ENCODE results near the gene COG2. TPM values are rescaled to one million over a fixed set of nuclear protein-coding genes. Genes with fewer than 3 reads are reported as not detected.
"Not testable (repeated sequence)": the region's sequence is repeated elsewhere in the genome, so short reads cannot be mapped to it uniquely, and the experiment has no call there.

COG2 gene
- total RNA-seq, 1 experiment from 2014 or later, result 59.2 TPM

DNA sequence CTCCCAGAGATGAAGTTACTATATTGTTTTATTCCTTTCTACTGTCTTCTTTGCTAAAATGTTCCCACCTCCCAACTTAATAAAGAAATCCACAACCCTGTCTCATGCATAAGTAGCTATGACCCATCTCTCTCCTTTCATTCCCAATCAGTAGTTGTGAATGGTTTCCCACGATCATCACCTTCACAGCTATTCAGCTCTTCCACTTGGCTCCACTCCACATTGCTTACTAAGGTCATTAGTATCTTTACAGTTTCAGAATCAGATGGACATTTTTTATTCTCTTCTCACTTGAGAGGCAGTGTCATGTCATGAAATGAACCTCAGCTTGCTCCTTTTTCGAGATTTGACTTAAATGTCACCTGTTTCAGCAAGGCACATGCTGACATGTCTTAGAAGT, 47.1 kb upstream of the COG2 start:
- CTCF ChIA-PET, result interaction anchor here (0.7 to 2.1 kb wide), 5 partner anchors 14 to 927 kb away, joined by 3 to 7 read pairs (median 4); no protein-coding TSS in a partner anchor
- BruUV-seq (replicated peaks), result no TSS peak
- intact Hi-C loops (cut with micrococcal nuclease; ENCODE audit: unreplicated experiment), result no loop called here
- peaks cover 6% of the 10 kb centered on the region for H3K9me3 Mint-ChIP-seq (ENCODE audit: low read depth, unreplicated experiment)
- DNase-seq, result no peak
- H3K4me3 Mint-ChIP-seq (ENCODE audit: low read depth, unreplicated experiment), result peak overlapping the region; percentile 13
- H3K4me1 Mint-ChIP-seq (ENCODE audit: low read depth, unreplicated experiment), result peaks cover 40% of the 10 kb centered on the region
- TF ChIP-seq, protein P1, sequence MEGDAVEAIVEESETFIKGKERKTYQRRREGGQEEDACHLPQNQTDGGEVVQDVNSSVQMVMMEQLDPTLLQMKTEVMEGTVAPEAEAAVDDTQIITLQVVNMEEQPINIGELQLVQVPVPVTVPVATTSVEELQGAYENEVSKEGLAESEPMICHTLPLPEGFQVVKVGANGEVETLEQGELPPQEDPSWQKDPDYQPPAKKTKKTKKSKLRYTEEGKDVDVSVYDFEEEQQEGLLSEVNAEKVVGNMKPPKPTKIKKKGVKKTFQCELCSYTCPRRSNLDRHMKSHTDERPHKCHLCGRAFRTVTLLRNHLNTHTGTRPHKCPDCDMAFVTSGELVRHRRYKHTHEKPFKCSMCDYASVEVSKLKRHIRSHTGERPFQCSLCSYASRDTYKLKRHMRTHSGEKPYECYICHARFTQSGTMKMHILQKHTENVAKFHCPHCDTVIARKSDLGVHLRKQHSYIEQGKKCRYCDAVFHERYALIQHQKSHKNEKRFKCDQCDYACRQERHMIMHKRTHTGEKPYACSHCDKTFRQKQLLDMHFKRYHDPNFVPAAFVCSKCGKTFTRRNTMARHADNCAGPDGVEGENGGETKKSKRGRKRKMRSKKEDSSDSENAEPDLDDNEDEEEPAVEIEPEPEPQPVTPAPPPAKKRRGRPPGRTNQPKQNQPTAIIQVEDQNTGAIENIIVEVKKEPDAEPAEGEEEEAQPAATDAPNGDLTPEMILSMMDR (IDR thresholded peaks at IDR 0.05; ENCODE audit: unreplicated experiment), result no peak
- no peaks in the 10 kb centered on the region for H3K36me3 Mint-ChIP-seq (ENCODE audit: insufficient read depth, unreplicated experiment)
- peak overlapping the region; percentile 48 for H3K27ac Mint-ChIP-seq (ENCODE audit: unreplicated experiment)
- no peaks in the 10 kb centered on the region for H3K27me3 Mint-ChIP-seq (ENCODE audit: unreplicated experiment)

DNA sequence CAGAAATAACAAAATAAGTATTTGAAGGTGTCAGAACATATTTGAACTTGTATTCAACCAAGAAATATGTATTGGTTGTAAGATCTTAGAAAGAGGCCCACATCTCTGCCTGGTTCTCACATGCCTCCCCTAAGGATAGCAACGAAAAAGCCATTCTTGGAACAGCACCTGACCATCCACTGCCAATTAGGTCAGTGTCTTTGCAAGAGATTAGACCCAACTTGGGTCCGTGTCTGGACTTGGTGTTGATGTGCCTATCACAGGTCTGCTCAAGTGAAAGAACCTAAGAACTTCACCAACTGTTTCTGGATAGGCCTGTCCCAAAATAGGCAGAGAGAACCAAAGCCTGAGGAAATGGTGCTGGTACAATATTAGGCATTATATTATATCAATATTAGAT, 46.0 kb upstream of the COG2 start:
- H3K4me1 Mint-ChIP-seq (ENCODE audit: low read depth, unreplicated experiment), result peaks cover 39% of the 10 kb centered on the region

GRCh38 chr1:230598745-230599144, 43.5 kb upstream of the COG2 start:
- BruUV-seq (replicated peaks), result no TSS peak
- intact Hi-C loops (cut with micrococcal nuclease; ENCODE audit: unreplicated experiment), result no loop called here
- Mint-ChIP-seq H3K4me3 (ENCODE audit: low read depth, unreplicated experiment) (no peak overlapping the region), H3K36me3 (ENCODE audit: insufficient read depth, unreplicated experiment) (no peaks in the 10 kb centered on the region), H3K4me1 (ENCODE audit: low read depth, unreplicated experiment) (peaks cover 23% of the 10 kb centered on the region), H3K27me3 (ENCODE audit: unreplicated experiment) (no peaks in the 10 kb centered on the region), H3K27ac (ENCODE audit: unreplicated experiment) (no peak overlapping the region), H3K9me3 (ENCODE audit: low read depth, unreplicated experiment) (peaks cover 8% of the 10 kb centered on the region)
- CTCF ChIA-PET, result no interaction called here
- no peak for DNase-seq
- TF ChIP-seq, protein P1 (IDR thresholded peaks at IDR 0.05; ENCODE audit: unreplicated experiment), result no peak

More for the DNA sequence above, 46.0 kb upstream of the COG2 start:
- Mint-ChIP-seq H3K27me3 (ENCODE audit: unreplicated experiment) (no peaks in the 10 kb centered on the region), H3K27ac (ENCODE audit: unreplicated experiment) (no peak overlapping the region), H3K9me3 (ENCODE audit: low read depth, unreplicated experiment) (peaks cover 6% of the 10 kb centered on the region), H3K36me3 (ENCODE audit: insufficient read depth, unreplicated experiment) (no peaks in the 10 kb centered on the region), H3K4me3 (ENCODE audit: low read depth, unreplicated experiment) (no peak overlapping the region)
- BruUV-seq (replicated peaks), result no TSS peak
- TF ChIP-seq, protein P1 (IDR thresholded peaks at IDR 0.05; ENCODE audit: unreplicated experiment), result no peak
- CTCF ChIA-PET, result no interaction called here
- DNase-seq, result no peak
- intact Hi-C loops (cut with micrococcal nuclease; ENCODE audit: unreplicated experiment), result no loop called here

DNA sequence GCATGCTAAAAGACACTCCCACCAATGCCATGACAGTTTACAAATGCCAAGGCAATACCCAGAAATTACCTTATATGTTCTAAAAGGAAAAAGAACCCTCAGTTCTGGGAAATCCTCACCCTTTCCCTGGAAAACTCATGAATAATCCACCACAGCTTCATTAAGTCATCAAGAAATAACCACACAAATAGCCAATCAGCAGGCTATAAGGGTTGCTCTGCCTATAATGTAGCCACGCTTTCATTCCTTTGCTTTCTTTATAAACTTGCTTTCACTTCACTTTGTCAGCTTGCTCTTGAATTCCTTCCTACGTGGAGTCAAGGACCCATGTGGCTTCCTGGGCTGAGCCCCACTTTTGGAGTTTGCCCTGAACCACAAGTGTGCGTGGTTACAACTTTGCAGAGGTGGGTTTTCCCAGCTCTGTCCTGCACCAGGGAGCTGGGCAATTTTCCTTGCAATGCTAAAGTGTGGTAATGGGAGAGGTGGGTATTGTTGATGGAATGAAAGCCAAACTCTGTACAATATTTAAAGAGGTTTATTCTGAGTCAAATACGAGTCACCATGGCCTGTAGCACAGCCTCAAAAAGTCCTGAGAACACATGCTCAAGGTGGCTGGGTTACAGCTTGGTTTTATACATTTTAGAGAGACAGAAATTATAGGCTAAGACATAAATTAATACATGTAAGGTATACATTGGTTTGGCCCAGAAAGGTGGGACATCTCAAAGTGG, 42.2 kb upstream of the COG2 start:
- TF ChIP-seq, protein P1 (IDR thresholded peaks at IDR 0.05; ENCODE audit: unreplicated experiment), result no peak
- CTCF ChIA-PET, result no interaction called here
- Mint-ChIP-seq H3K36me3 (ENCODE audit: insufficient read depth, unreplicated experiment) (no peaks in the 10 kb centered on the region), H3K4me1 (ENCODE audit: low read depth, unreplicated experiment) (peaks cover 10% of the 10 kb centered on the region), H3K4me3 (ENCODE audit: low read depth, unreplicated experiment) (no peak overlapping the region), H3K9me3 (ENCODE audit: low read depth, unreplicated experiment) (peaks cover 8% of the 10 kb centered on the region), H3K27ac (ENCODE audit: unreplicated experiment) (no peak overlapping the region), H3K27me3 (ENCODE audit: unreplicated experiment) (no peaks in the 10 kb centered on the region)
- intact Hi-C loops (cut with micrococcal nuclease; ENCODE audit: unreplicated experiment), result no loop called here
- no TSS peak for BruUV-seq (replicated peaks)
- DNase-seq, result no peak

- H3K4me1 Mint-ChIP-seq (ENCODE audit: low read depth, unreplicated experiment); H3K27me3 Mint-ChIP-seq (ENCODE audit: unreplicated experiment); H3K9me3 Mint-ChIP-seq (ENCODE audit: low read depth, unreplicated experiment); H3K27ac Mint-ChIP-seq (ENCODE audit: unreplicated experiment); BruUV-seq (replicated peaks); CTCF ChIA-PET; H3K4me3 Mint-ChIP-seq (ENCODE audit: low read depth, unreplicated experiment); intact Hi-C loops (cut with micrococcal nuclease; ENCODE audit: unreplicated experiment); H3K36me3 Mint-ChIP-seq (ENCODE audit: insufficient read depth, unreplicated experiment); DNase-seq: not testable (repeated sequence)
These were observed 41.5 kb upstream of the COG2 start for GRCh38 chr1:230600657-230601400.
